ENCODE results near the gene DGKK.
"Not testable (repeated sequence)": the region's sequence is repeated elsewhere in the genome, so short reads cannot be mapped to it uniquely, and the experiment has no call there.

Gene DGKK

GRCh38 chrX:50430917-50431575 is 39.6 kb downstream of the DGKK start:
- no peak for DNase-seq

- no peak for DNase-seq
Observed at GRCh38 chrX:50428174-50428573, 42.5 kb downstream of the DGKK start.

GRCh38 chrX:50407976-50408375 is 62.6 kb downstream of the DGKK start:
- no peak for DNase-seq

GRCh38 chrX:50403903-50404302 is 66.7 kb downstream of the DGKK start:
- DNase-seq: no peak

GRCh38 chrX:50402886-50403285 is 67.7 kb downstream of the DGKK start:
- DNase-seq: no peak

- no peak for DNase-seq
Observed at GRCh38 chrX:50393902-50394301, 76.7 kb downstream of the DGKK start.

GRCh38 chrX:50386520-50386919 is 84.1 kb downstream of the DGKK start:
- no peak for DNase-seq

GRCh38 chrX:50381729-50382415 is 88.8 kb downstream of the DGKK start:
- DNase-seq: no peak

- no peak for DNase-seq
Observed at GRCh38 chrX:50375481-50376267, 95.0 kb downstream of the DGKK start.

GRCh38 chrX:50372966-50373365 is 97.7 kb downstream of the DGKK start:
- no peak for DNase-seq

GRCh38 chrX:50343917-50344316 is 126.7 kb downstream of the DGKK start:
- no peak for DNase-seq

GRCh38 chrX:50333308-50333707 is 137.3 kb downstream of the DGKK start:
- no peak for DNase-seq

GRCh38 chrX:50332668-50333067 is 138.0 kb downstream of the DGKK start:
- not testable (repeated sequence) for DNase-seq

GRCh38 chrX:50327235-50327634 is 143.4 kb downstream of the DGKK start:
- no peak for DNase-seq
